Naive B cell (primary cell): ENCODE results near the gene KRTAP9-7. TPM values are rescaled to one million over a fixed set of nuclear protein-coding genes. Genes with fewer than 3 reads are reported as not detected.
"Not testable (repeated sequence)": the region's sequence is repeated elsewhere in the genome, so short reads cannot be mapped to it uniquely, and the experiment has no call there.

Source experiments
- ATAC-seq, 2 donors: fragments of 150-1000 bp; cut with Tn5 transposase; 2 replicates each; pipeline ENCODE4 v1.10.0; 2021; ENCODE audit warnings: low read depth in 2 of 2, mild to moderate bottlenecking in 2 of 2, moderate library complexity in 2 of 2
- DNase-seq: peaks from one replicate; pipeline ENCODE4 v3.0.0; 2022
- H3K27ac Mint-ChIP-seq, 6 donors: one replicate each; pipeline ENCODE4 v1.8.0; 2020 to 2022; ENCODE audit warnings: mild to moderate bottlenecking in 6 of 6, mixed read lengths in 6 of 6, moderate library complexity in 5 of 6, inconsistent platforms in 2 of 6
- H3K27me3 Mint-ChIP-seq, 3 donors: one replicate each; pipeline ENCODE4 v1.8.0; 2021 to 2022; ENCODE audit warnings: mixed read lengths in 3 of 3, mild to moderate bottlenecking in 1 of 3
- H3K36me3 Mint-ChIP-seq, 2 donors: one replicate each; pipeline ENCODE4 v1.8.0; 2020 to 2022; ENCODE audit warnings: mixed read lengths in 2 of 2, inconsistent platforms in 1 of 2, mild to moderate bottlenecking in 1 of 2
- H3K4me1 Mint-ChIP-seq, 3 donors: one replicate each; pipeline ENCODE4 v1.8.0; 2020 to 2022; ENCODE audit warnings: mixed read lengths in 3 of 3, inconsistent platforms in 1 of 3, mild to moderate bottlenecking in 1 of 3, moderate library complexity in 1 of 3
- H3K4me3 Mint-ChIP-seq, 8 donors: one replicate each; pipeline ENCODE4 v1.8.0; 2020 to 2022; ENCODE audit warnings: mild to moderate bottlenecking in 8 of 8, mixed read lengths in 8 of 8, moderate library complexity in 8 of 8, inconsistent platforms in 2 of 8
- H3K9me3 Mint-ChIP-seq, 7 donors: one replicate each; pipeline ENCODE4 v1.8.0; 2020 to 2022; ENCODE audit warnings: mixed read lengths in 7 of 7, mild to moderate bottlenecking in 5 of 7, inconsistent platforms in 2 of 7, moderate library complexity in 1 of 7
- polyA plus RNA-seq, 6 donors: library from polyadenylated mRNA; unstranded; fragments of 300-500 nt; fragmentation: Illumina TruSeq; gene quantifications; one replicate each; pipeline ENCODE4 v1.2.3, GENCODE V29; 2021; ENCODE audit warnings: low read depth in 6 of 6

Gene KRTAP9-7, protein sequence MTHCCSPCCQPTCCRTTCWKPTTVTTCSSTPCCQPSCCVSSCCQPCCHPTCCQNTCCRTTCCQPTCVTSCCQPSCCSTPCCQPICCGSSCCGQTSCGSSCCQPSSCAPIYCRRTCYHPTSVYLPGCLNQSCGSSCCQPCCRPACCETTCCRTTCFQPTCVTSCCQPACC
- not detected for polyA plus RNA-seq

- peaks cover 2 to 14% (median 8%) of the 10 kb centered on the region in 3 donors for H3K4me1 Mint-ChIP-seq
- H3K4me3 Mint-ChIP-seq, H3K9me3 Mint-ChIP-seq, H3K36me3 Mint-ChIP-seq, DNase-seq, ATAC-seq: not testable (repeated sequence)
- peak within 1 kb of the TSS in 3 of 6 donors; percentile 27 to 66 (median 31) for H3K27ac Mint-ChIP-seq
- H3K27me3 Mint-ChIP-seq: peaks cover 27 to 46% (median 39%) of the 10 kb centered on the region in 3 donors
Measured at GRCh38 chr17:41275648-41276190, at the start of gene KRTAP9-7. TSS of gene KRTAP9-7 (plus strand) at chr17:41275698. CDS start at chr17:41275698, 0 bp downstream.

- Mint-ChIP-seq H3K9me3 (peaks cover 0 to 5% (median 2%) of the 10 kb centered on the region in 7 donors), H3K27ac (no peak overlapping the region), H3K27me3 (peaks cover 0 to 8% (median 6%) of the 10 kb centered on the region in 3 donors), H3K36me3 (peaks cover 0 to 8% of the 10 kb centered on the region in 2 donors), H3K4me1 (peaks cover 13 to 19% (median 16%) of the 10 kb centered on the region in 3 donors), H3K4me3 (no peak overlapping the region)
- DNase-seq (no peak), ATAC-seq (no peak)
Measured at GRCh38 chr17:41226051-41226450, 49.4 kb upstream of the KRTAP9-7 start.

DNA sequence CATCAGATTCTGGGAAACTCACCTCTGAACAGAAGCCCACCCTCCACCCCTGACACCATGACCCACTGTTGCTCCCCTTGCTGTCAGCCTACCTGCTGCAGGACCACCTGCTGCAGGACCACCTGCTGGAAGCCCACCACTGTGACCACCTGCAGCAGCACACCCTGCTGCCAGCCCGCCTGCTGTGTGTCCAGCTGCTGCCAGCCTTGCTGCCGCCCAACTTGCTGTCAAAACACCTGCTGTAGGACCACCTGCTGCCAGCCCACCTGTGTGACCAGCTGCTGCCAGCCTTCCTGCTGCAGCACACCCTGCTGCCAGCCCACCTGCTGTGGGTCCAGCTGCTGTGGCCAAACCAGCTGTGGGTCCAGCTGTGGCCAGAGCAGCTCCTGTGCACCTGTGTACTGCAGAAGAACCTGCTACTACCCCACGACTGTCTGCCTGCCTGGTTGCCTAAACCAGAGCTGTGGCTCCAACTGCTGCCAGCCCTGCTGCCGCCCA lies 48.9 kb upstream of the KRTAP9-7 start, which contains the start of gene KRTAP9-2:
Gene KRTAP9-2 (plus strand): TSS at position 51 of the 498 bp plus-strand sequence. CDS start 7 bp downstream, at position 58.
- H3K9me3 Mint-ChIP-seq, H3K36me3 Mint-ChIP-seq, H3K4me3 Mint-ChIP-seq, DNase-seq, H3K27ac Mint-ChIP-seq, H3K27me3 Mint-ChIP-seq, ATAC-seq: not testable (repeated sequence)
- peaks cover 10 to 13% (median 10%) of the 10 kb centered on the region in 3 donors for H3K4me1 Mint-ChIP-seq

- Mint-ChIP-seq H3K27ac (peak overlapping the region in 3 of 6 donors; percentile 4 to 60 (median 8)), H3K36me3 (peaks cover 0 to 8% of the 10 kb centered on the region in 2 donors), H3K4me1 (peaks cover 12 to 18% (median 13%) of the 10 kb centered on the region in 3 donors), H3K27me3 (peaks cover 9 to 20% (median 19%) of the 10 kb centered on the region in 3 donors), H3K4me3 (peak overlapping the region in 4 of 8 donors; percentile 7 to 69 (median 26)), H3K9me3 (peaks cover 0 to 5% (median 2%) of the 10 kb centered on the region in 7 donors)
- no peak for DNase-seq
- no peak for ATAC-seq
Measured at GRCh38 chr17:41230094-41230493, 45.4 kb upstream of the KRTAP9-7 start.

DNA sequence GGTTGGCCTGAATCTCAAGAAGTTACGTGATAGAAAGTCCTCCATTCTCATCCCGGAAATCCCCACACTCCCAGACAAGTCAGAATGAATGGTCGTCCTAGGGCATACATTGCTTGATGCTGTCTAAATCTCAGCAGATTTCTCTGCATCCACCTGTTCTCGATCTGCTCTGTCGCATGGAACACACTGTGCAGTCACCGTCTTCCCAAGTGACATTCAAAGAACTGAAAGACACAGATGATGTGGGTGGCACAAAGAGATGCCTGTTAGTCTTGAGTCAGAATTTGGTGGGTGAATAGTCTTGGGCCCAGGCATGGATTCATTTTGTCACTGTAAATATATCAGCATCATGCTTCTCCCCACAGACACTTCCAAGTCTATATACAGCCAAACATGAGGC lies 43.8 kb upstream of the KRTAP9-7 start:
- Mint-ChIP-seq H3K9me3 (peaks cover 0 to 5% (median 2%) of the 10 kb centered on the region in 7 donors), H3K36me3 (peaks cover 0 to 8% of the 10 kb centered on the region in 2 donors), H3K4me1 (peaks cover 12 to 18% (median 16%) of the 10 kb centered on the region in 3 donors), H3K27ac (peak overlapping the region in 1 of 6 donors; percentile 59), H3K4me3 (no peak overlapping the region), H3K27me3 (peaks cover 9 to 32% (median 27%) of the 10 kb centered on the region in 3 donors)
- ATAC-seq (no peak), DNase-seq (no peak)

- peak within 1 kb of the TSS in 1 of 6 donors; percentile 59 for H3K27ac Mint-ChIP-seq
- peaks cover 12 to 18% (median 16%) of the 10 kb centered on the region in 3 donors for H3K4me1 Mint-ChIP-seq
- not testable (repeated sequence) for H3K9me3 Mint-ChIP-seq, H3K4me3 Mint-ChIP-seq, DNase-seq, H3K36me3 Mint-ChIP-seq, ATAC-seq
- H3K27me3 Mint-ChIP-seq: peaks cover 9 to 37% (median 27%) of the 10 kb centered on the region in 3 donors
Measured at GRCh38 chr17:41232399-41233105, 42.9 kb upstream of the KRTAP9-7 start, which contains the start of gene KRTAP9-3. TSS of gene KRTAP9-3 (plus strand) at chr17:41232449. CDS start at chr17:41232502, 53 bp downstream.

- H3K4me3 Mint-ChIP-seq, ATAC-seq, H3K9me3 Mint-ChIP-seq, DNase-seq, H3K27ac Mint-ChIP-seq, H3K36me3 Mint-ChIP-seq: not testable (repeated sequence)
- Mint-ChIP-seq H3K27me3 (peaks cover 11 to 55% (median 34%) of the 10 kb centered on the region in 3 donors), H3K4me1 (peaks cover 0 to 17% (median 16%) of the 10 kb centered on the region in 3 donors)
Measured at GRCh38 chr17:41237116-41237515, 38.4 kb upstream of the KRTAP9-7 start.

DNA sequence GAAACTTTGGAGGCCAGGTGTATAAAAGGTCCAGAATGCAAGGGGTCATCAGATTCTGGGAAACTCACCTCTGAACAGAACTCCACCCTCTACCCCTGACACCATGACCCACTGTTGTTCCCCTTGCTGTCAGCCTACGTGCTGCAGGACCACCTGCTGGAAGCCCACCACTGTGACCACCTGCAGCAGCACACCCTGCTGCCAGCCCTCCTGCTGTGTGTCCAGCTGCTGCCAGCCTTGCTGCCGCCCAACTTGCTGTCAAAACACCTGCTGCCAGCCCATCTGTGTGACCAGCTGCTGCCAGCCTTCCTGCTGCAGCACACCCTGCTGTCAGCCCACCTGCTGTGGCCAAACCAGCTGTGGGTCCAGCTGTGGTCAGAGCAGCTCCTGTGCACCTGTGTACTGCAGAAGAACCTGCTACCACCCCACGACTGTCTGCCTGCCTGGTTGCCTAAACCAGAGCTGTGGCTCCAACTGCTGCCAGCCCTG lies 37.5 kb upstream of the KRTAP9-7 start, which contains the start of gene KRTAP9-8:
Gene KRTAP9-8 (plus strand): TSS at position 51 of the 489 bp plus-strand sequence. CDS start 53 bp downstream, at position 104.
- H3K9me3 Mint-ChIP-seq: not testable (repeated sequence)

DNA sequence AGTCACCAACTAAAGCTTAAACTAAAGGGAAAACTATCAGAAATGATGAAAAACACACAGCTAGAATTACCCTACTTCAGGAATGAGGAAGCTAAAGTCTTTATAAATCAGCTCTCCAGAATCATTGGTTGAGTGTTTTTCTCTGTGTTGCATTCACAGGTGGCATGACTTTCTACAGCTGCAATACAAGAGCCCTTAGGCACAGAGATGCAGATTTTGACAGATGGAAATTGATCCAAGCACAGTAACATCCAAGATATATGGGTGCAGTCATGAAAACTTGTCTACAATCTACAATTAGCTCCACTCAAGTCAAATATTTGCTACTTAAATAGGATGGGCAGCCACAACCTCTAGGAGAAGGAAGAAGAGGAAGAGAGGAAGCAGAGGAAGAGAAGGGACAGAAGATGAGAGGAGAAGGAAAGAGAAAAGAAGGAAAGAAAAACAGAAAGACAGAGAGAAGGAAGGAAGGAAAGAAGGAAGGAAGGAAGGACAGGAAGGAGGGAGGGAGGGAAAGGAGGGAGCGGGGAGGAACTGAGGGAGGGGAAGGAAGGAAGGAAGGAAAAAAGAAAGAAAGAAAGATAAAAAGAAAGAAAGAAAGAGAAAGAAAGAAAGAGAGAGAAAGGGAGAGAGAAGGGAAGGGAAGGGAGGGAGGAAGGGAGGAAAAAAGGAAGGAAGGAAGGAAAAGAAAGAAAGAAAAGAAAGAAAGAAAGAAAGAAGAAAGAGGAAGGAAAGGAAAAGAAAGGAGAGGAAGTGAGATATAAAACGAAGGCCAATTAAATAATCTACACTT lies 28.3 kb upstream of the KRTAP9-7 start:
- DNase-seq, H3K36me3 Mint-ChIP-seq, H3K9me3 Mint-ChIP-seq, ATAC-seq: not testable (repeated sequence)
- Mint-ChIP-seq H3K27me3 (peaks cover 0 to 18% (median 8%) of the 10 kb centered on the region in 3 donors), H3K4me3 (peak overlapping the region in 1 of 8 donors; percentile 66), H3K27ac (peak overlapping the region in 3 of 6 donors; percentile 0 to 63 (median 55)), H3K4me1 (peaks cover 7 to 19% (median 18%) of the 10 kb centered on the region in 3 donors)

More for the DNA sequence above, 37.5 kb upstream of the KRTAP9-7 start, which contains the start of gene KRTAP9-8:
- not testable (repeated sequence) for H3K4me3 Mint-ChIP-seq, DNase-seq, ATAC-seq, H3K36me3 Mint-ChIP-seq
- peaks cover 0 to 17% (median 13%) of the 10 kb centered on the region in 3 donors for H3K4me1 Mint-ChIP-seq
- H3K27me3 Mint-ChIP-seq: peaks cover 11 to 59% (median 31%) of the 10 kb centered on the region in 3 donors
- peak within 1 kb of the TSS in 1 of 6 donors; percentile 25 for H3K27ac Mint-ChIP-seq

- not testable (repeated sequence) for ATAC-seq, DNase-seq, H3K36me3 Mint-ChIP-seq, H3K9me3 Mint-ChIP-seq, H3K4me3 Mint-ChIP-seq
- Mint-ChIP-seq H3K4me1 (peaks cover 17 to 23% (median 21%) of the 10 kb centered on the region in 3 donors), H3K27ac (peak within 1 kb of the TSS in 3 of 6 donors; percentile 37 to 91 (median 77)), H3K27me3 (peaks cover 4 to 23% (median 21%) of the 10 kb centered on the region in 3 donors)
Measured at GRCh38 chr17:41249637-41250240, 25.8 kb upstream of the KRTAP9-7 start, which contains the start of gene KRTAP9-4. TSS of gene KRTAP9-4 (plus strand) at chr17:41249687. CDS start at chr17:41249721, 34 bp downstream.

DNA sequence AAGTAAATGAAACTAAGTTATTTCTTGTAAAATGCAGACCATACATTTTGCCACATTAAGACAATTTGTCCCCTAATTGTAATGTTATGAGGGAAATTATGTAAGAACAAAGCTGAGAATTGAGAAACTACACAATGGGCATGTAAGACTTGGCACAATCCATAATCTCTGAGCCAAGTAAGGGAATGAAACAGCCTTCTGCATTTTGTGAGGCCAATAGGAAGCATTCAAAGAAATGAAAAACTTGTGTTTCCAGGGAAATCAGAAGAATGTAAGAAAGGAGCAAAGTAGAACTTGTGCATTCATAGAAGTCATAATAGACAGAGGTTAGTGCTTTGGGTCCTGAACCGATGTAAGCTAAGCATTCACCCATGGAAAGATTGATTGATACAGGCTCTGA lies 24.2 kb upstream of the KRTAP9-7 start:
- Mint-ChIP-seq H3K36me3 (no peaks in the 10 kb centered on the region), H3K4me3 (no peak overlapping the region), H3K9me3 (peaks cover 0 to 3% (median 0%) of the 10 kb centered on the region in 7 donors), H3K4me1 (peaks cover 17 to 27% (median 23%) of the 10 kb centered on the region in 3 donors), H3K27me3 (peaks cover 8 to 32% (median 29%) of the 10 kb centered on the region in 3 donors), H3K27ac (no peak overlapping the region)
- no peak for ATAC-seq
- DNase-seq: no peak
